ENCODE results near the gene CACNA2D4.
"Not testable (repeated sequence)": the region's sequence is repeated elsewhere in the genome, so short reads cannot be mapped to it uniquely, and the experiment has no call there.

Gene CACNA2D4
- total RNA-seq = 2.6 to 6.5 (median 4.5) reads per million in 4 experiments

- DNase-seq = no peak
Measured at GRCh38 chr12:1918081-1918883, at the start of gene CACNA2D4. CACNA2D4 (minus strand) TSS chr12:1918652; CDS start chr12:1918473, 179 bp downstream.

- no peak for DNase-seq
Measured at GRCh38 chr12:1966561-1967226, 48.2 kb upstream of the CACNA2D4 start.

DNA sequence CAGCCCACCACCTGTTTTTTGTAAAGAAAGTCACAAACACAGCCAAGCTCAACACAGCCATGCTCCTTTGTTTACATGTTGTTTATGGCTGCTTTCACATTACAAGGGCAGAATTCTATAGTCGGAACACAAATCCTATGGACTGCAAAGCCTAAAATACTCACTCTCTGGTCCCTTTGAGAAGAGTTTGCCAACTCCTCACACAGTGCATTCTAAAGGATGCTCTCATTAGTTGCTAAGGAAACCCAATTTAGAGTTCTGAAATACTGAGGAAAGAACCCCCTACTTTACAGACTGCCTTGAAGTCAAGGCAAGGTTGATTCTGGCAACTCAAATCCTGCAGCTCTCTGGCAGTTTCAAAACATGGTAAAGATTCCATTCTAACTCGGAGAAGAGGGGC is 47.5 kb upstream of the CACNA2D4 start:
- no peak for DNase-seq

DNA sequence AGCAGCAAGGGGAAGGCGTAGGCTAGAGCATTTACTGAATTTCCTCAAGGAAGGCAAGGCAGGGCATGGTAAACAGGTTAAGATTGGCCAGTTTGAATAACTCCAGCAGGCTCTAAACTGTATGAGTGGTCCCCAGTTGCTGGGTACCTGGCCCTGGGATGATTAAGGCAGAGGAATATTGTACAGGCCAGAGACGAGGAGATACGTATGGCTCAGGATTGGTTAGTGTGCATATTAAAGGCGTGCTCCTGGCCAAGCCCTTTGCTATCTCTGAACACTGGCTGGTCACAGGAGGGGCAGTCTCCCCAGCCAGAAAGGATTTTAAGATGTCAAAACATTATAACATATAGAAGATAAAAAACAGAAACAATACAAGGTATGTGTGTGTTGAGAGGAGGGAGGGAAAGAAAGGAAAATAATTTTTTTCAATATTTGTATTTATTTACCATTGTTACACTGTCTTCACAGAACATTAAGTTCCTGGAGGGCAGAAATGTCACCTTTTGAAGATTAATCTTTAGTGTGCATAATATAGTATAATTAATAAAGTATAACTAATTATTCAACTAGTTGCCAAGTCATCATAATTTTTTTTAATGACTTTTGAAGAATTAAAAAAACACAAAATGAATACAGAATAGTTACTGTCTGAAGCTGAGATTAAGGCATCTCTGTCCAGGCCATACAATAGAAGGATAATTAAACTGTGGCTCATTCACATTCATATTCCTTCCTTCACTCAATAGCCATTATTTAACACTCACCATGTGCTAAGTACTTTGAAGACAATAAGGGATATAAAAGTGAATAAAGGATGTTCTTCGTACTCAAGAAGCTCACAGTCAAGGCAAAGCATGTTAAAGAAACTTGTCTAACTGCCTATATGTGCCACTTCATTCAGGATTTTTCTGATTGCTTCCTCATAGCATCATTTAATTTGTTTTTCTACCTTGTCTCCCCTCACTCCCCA is 43.9 kb upstream of the CACNA2D4 start:
- DNase-seq = no peak

DNA sequence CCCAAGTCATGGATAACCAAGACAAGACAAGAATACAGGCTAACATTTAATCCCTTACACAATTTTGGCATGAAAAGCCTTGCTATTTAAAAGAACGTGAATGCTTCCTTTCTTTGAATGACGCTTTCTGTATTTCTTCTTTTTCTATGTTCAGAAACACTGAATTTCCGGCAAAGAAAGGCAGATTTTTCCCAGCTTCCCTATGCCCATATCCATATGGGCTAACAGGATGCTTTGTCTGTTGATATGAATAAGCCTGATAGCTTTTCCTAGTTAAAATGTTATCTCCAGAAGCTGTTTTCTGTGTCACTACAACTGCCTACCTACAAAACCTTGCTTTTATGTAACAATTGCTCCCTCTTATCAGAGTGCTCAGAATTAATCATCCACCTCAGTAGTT is 38.3 kb upstream of the CACNA2D4 start:
- DNase-seq = no peak

DNA sequence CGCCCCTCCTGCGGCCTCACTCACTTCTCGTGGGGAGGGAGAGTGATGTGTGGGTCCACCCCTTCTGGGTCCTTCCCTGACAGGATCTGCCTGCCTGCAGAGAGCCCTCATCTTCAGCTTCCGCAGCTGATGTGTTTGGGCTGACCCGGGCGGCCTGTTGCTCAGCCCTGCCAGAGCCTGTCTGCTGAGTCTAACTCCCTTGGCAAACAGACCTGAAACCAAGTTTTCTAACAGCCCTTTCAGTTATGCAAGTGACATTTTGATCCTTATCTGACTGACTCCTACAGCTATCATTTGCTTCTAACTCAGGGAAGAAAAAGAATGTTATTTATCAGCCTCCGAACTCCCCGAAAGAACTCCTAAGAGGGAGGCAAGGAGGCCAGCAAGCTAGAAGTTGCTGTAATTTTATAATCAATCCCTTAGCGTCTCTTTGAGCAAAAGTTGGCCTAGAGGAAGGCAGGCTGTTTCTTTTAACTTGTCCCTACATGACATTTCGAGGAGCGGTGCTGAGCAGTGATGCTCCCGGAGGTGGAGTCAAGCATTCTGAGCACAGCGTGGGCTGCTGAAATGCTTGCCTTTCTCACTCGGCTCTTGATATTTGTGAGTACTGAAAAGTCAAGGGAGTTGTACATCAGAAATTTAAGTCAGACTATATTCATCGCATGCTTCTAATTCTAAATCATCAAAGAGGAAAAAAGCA is 31.5 kb upstream of the CACNA2D4 start:
- no peak for DNase-seq

GRCh38 chr12:1948883-1949282 is 30.4 kb upstream of the CACNA2D4 start:
- DNase-seq = no peak

- DNase-seq = no peak
Measured at GRCh38 chr12:1947081-1947480, 28.6 kb upstream of the CACNA2D4 start.

DNA sequence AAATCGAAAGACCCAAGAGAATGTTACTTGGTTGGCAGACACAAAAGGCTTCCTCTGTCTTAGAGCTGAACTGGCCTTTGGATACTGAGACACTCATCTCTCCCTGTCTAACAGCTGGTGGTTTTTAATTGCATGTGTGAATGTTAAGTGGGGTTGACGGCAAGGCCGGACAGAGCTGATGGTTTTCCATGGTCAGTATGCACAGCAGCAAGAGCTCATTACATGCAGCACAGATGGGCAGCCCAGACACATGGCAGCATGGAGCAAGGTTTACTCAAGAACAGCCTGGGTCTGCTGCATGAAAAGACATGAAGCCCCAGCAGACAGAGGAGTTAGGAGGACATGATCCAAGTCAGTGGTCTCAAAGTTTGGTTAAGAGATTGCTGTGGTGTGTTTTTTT is 27.8 kb upstream of the CACNA2D4 start:
- no peak for DNase-seq

DNA sequence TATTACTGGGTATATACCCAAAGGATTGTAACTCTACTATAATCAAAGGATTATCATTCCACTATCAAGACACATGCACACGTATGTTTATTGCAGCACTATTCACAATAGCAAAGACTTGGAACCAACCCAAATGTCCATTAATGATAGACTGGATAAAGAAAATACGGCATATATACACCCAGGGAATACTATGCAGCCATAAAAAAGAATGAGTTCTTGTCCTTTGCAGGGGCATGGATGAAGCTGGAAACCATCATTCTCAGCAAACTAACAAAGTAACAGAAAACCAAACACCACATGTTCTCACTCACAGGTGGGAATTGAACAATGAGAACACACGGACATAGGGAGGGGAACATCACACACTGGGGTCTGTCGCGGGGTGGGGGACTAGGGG is 27.1 kb upstream of the CACNA2D4 start:
- DNase-seq = not testable (repeated sequence)

GRCh38 chr12:1939801-1940607 is 21.6 kb upstream of the CACNA2D4 start:
- DNase-seq = peak; percentile 88

GRCh38 chr12:1939331-1939730 is 20.9 kb upstream of the CACNA2D4 start:
- DNase-seq = no peak

DNA sequence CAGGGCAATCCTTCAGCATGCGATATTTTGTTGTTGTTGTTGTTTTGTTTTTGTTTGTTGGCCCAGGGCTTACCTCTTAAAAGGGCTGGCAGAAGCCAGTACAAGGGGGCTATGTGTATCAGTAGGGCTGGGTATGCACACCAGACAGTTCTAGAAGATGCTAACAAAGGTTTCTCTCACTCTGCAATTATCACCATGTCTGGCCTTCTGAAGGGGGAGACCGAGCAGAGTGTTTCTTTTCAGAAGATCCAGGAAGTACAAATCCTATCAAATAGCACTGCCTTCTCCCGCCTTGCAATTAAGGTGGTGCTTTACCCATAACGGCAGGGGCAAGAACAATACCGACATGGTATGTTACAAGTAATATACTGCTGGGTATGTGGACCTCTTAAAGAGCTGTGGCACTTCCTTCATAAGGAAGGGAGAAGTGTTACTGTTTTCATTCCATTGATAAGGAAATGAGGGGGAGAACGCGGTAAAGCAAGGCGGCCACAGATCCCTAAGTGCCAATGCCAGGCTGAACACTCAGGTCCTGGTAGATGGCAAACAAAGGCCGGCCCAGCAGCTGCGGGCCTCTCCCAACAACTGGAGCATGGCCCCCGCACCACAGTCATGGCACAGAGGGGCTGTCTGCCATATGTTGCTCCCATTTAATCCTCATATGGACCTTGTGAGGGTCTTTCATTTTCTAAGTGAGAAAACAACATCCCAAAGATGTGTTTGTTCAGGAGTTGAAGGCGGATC is 19.2 kb upstream of the CACNA2D4 start:
- DNase-seq = no peak

GRCh38 chr12:1936406-1937320 is 18.2 kb upstream of the CACNA2D4 start:
- no peak for DNase-seq

DNA sequence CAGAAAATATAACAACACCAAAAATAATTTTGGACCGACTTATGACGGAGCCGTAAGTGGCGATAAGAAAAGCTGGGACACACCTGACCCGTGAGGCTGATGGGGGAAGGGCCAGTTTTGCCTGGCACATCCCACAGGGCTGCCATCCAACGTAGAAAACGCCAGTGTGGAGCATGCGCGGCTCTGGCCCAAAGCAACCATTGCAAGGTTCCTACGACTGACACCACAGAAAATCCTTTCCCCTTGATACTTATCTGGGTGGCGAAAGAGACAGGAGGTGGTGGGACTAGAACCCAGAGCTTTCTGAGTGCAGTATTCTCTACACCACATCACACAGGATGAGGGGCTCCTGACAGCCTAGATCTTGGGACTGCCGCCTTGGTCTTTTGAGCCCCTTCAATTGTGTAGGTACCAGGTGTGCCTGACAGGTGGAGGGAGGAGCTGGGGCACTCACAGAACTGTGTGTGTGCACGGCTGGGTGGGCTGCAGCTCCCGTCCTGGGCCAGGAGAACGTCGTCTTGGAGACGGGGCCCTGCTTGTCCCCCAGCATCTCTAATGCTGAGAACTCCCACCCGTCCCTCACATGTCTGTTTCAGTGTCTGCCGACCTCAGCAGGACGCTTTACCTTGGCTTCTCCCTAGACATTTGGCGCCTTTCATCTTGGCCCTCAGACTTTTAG is 17.4 kb upstream of the CACNA2D4 start:
- no peak for DNase-seq

DNA sequence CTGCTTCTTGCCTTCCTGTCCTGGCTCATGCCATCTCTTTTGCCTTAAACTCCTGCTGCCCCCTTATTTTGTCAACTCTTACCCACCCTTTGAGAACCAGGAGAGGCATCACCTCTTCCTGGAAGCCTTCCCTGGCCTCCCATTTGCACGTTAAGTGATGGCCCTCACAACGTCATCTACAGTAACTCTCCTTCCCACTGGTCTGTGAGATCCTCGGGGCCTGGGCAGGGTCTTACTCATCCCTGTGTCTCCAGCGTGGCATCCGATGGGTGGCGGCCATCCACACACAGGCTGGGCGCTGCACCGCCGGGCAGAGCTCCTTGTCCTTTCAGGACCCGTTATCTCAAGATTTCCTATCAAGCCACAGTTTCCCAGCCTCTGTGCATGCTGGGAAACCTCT is 16.8 kb upstream of the CACNA2D4 start:
- DNase-seq = no peak

- DNase-seq = no peak
Measured at GRCh38 chr12:1934831-1935230, 16.4 kb upstream of the CACNA2D4 start.

GRCh38 chr12:1934068-1934467 is 15.6 kb upstream of the CACNA2D4 start:
- DNase-seq = no peak
